Erythroblast (primary cell): ENCODE measurements around the gene C1QTNF12.

Experiments
- GATA1 ChIP-seq: IDR thresholded peaks from 2 replicates; pipeline ENCODE4 v1.6.1; 2011; ENCODE audit warnings: low read depth, mild to moderate bottlenecking, control low read depth, low read length, moderate library complexity
- POLR2A ChIP-seq: IDR thresholded peaks from 2 replicates; pipeline ENCODE4 v1.6.1; 2011; ENCODE audit warnings: mild to moderate bottlenecking, low read length

- no peak for TF ChIP-seq POLR2A
- no peak for TF ChIP-seq GATA1
Measured at GRCh38 chr1:1228596-1229321, 17.8 kb downstream of the C1QTNF12 start.
